Mesodermal cell (in vitro differentiated cells): Measurements from ENCODE around the gene PHLDA1. TPM values are rescaled to one million over a fixed set of nuclear protein-coding genes. Genes with fewer than 3 reads are reported as not detected.
A peak's percentile ranks its signal among the peaks of the same experiment; 100 is the strongest.

Experiments
- H3K27ac ChIP-seq: 2 replicates; pipeline ENCODE4 v1.7.0; 2013; ENCODE audit warnings: mild to moderate bottlenecking, low read depth, low read length, moderate library complexity; ENCODE audit not compliant: severe bottlenecking
- H3K36me3 ChIP-seq: 2 replicates; pipeline ENCODE4 v1.7.1; 2013; ENCODE audit warnings: mild to moderate bottlenecking, low read length, moderate library complexity; ENCODE audit not compliant: control insufficient read depth, insufficient read depth
- H3K4me1 ChIP-seq: one replicate; pipeline ENCODE4 v1.7.1; 2013; ENCODE audit warnings: mild to moderate bottlenecking, low read length; ENCODE audit not compliant: insufficient read depth, control insufficient read depth, poor library complexity, severe bottlenecking
- H3K4me3 ChIP-seq: 2 replicates; pipeline ENCODE4 v1.7.0; 2013; ENCODE audit warnings: low read length, control low read depth, mild to moderate bottlenecking; ENCODE audit not compliant: insufficient read depth, poor library complexity, severe bottlenecking; ENCODE audit errors: extremely low read depth
- H3K9me3 ChIP-seq: 2 replicates; pipeline ENCODE4 v1.7.1; 2013; ENCODE audit warnings: mild to moderate bottlenecking, low read length, moderate library complexity; ENCODE audit not compliant: control insufficient read depth
- WGBS, 2 experiments: methylation state at CpG; one replicate each; pipeline ENCODE4 v1.1.5; 2013; ENCODE audit warnings: missing lambda C conversion rate in 2 of 2; ENCODE audit not compliant: insufficient coverage in 2 of 2; 5-methylcytosine and 5-hydroxymethylcytosine counted together
- polyA plus RNA-seq, 2 experiments: library from polyadenylated mRNA; stranded (reverse); fragments of 50-300 nt; gene quantifications; one replicate each; pipeline ENCODE4 v1.2.3, GENCODE V29; 2013

Gene PHLDA1
- 63.2 TPM for polyA plus RNA-seq (2013, experiment 1 of 2)
- polyA plus RNA-seq (2013, experiment 2 of 2): 59.5 TPM

DNA sequence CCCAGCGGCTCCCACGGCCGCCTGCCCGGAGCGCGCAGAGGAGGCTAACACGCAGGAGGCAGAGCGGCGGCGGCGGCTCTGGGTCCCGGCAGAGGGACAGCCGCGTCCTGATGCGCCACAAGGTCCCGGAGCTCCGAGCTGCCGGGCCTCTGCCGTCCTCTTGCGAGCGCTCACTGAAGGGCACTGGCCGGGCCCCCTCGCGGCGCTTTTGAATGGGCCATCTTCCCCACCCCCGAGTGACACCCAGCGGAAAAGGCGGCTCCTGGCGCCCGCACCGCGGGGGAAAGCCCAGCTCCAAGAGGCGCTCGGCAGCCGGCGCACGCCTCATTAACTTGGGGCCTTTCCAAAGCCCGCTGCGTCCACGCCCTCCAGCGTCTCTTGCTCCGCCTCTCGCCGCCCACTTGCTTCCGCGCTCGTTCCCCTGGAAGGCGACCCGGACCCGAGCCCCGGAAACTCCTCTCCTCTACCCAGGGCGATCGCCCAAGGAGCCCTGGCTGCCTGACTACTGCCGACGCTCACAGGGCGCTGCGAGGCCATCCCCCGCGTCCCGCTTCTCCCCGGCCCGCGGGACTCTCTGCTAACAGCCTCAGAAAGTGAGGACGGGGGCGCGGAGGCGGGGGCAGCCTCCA is at the start of gene PHLDA1:
PHLDA1 (minus strand) TSS at position 363 of the 629 bp plus-strand sequence.
- peaks cover 17% of the 10 kb centered on the region for H3K4me1 ChIP-seq
- peak within 1 kb of the TSS; percentile 94 for H3K27ac ChIP-seq
- peaks cover 34% of the 10 kb centered on the region for H3K36me3 ChIP-seq
- WGBS, 2 experiments: 0% methylated on average over 59 of the region's 67 CpGs
- H3K4me3 ChIP-seq: peak within 1 kb of the TSS; percentile 97
- no peaks in the 10 kb centered on the region for H3K9me3 ChIP-seq

GRCh38 chr12:76080729-76081415 is 49.3 kb upstream of the PHLDA1 start:
- WGBS, 2 experiments: no CpG with 5 or more reads among the region's 6 CpGs
- Histone ChIP-seq H3K4me1 (peaks cover 6% of the 10 kb centered on the region), H3K4me3 (no peak overlapping the region), H3K27ac (no peak overlapping the region), H3K9me3 (no peaks in the 10 kb centered on the region), H3K36me3 (peaks cover 42% of the 10 kb centered on the region)

DNA sequence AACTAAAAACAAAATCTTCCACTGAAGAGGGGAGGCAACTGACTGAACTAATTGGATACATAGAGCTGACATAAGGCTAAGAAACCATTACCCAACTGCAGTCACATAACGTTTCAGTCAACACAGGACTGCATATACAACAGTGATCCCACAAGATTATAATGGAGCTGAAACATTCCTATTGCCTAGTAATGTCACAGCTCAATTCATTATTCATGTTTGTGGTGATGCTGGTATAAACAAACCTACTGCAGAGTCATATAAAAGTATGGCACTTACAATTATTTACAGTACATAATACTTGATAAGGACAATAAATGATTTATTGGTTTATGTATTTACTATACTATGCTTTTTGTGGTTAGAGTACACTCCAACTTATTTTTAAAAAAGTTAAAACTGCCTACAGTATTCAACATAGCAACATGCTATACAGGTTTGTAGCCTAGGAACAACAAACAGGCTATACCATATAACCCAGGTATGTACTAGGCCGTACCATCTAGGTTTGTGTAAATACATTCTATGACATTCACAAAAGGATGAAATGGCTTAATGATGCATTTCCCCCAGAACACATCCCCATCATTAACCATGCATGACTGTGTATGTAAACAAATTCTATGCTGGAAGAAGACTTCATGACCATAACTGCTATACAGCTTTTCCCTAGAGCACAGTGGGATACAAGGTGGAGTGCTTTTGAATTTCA is 48.6 kb upstream of the PHLDA1 start:
- Histone ChIP-seq H3K9me3 (no peaks in the 10 kb centered on the region), H3K4me1 (peaks cover 4% of the 10 kb centered on the region), H3K36me3 (peaks cover 46% of the 10 kb centered on the region), H3K4me3 (no peak overlapping the region), H3K27ac (no peak overlapping the region)
- WGBS, 2 experiments: no CpG with 5 or more reads among the region's 2 CpGs

GRCh38 chr12:76078748-76079147 is 47.2 kb upstream of the PHLDA1 start:
- Histone ChIP-seq H3K27ac (no peak overlapping the region), H3K4me3 (no peak overlapping the region), H3K9me3 (no peaks in the 10 kb centered on the region), H3K4me1 (peaks cover 4% of the 10 kb centered on the region), H3K36me3 (peaks cover 53% of the 10 kb centered on the region)
- WGBS, 2 experiments: 100% methylated on average over 1 of the region's 2 CpGs; no CpG with 5 or more reads in 1 of the 2 experiments

DNA sequence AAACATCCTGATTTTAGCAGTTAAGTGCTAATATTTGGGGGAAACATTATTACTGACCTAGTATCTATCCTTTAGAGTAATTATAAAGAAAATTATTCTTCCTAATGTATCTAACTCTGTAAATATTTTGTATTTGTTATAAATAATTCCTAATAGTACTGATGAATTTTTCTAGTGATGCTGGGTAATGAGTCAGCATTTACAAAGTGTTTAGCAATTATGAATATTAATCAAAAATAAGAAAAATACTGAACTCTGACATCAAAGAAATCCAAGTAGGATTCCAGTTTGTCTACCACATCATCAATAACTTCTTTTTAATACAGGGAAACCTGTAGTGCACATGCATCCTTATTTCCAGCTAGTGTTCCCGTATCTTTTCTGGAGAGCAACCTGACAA is 43.9 kb upstream of the PHLDA1 start:
- no peaks in the 10 kb centered on the region for H3K9me3 ChIP-seq
- H3K36me3 ChIP-seq: peaks cover 75% of the 10 kb centered on the region
- H3K4me3 ChIP-seq: no peak overlapping the region
- peaks cover 4% of the 10 kb centered on the region for H3K4me1 ChIP-seq
- 92 to 100% methylated on average over 1 of the region's 1 CpG for WGBS, 2 experiments
- no peak overlapping the region for H3K27ac ChIP-seq

DNA sequence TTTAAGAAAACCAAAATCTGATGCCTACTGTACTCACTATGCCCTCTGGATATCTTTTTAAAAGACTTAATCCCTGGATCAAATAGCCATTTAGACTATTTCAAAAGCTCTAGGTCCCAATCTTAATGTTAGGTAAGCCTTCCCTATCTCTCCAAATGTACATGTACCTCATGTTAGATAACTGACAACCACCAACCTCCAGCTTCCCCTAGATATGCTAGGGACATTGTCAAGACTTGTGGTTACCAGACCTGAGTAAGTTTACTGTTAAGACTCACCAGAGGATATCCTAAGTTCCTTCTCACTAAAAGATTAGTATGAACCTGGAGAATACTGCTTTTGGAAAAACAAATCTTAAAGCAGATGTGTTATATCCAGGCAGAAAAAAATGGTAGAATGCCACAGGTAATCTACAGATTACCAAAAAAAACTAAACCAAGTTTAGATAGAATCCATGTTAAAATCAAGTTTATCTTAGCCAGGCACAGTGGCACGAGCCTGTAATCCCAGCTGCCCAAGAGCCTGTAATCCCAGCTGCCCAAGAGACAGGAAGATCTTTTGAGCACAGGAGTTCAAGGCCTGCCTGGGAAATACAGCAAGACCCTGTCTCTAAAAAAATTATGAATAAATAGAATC is 43.2 kb upstream of the PHLDA1 start:
- H3K4me3 ChIP-seq: no peak overlapping the region
- H3K9me3 ChIP-seq: no peaks in the 10 kb centered on the region
- peaks cover 4% of the 10 kb centered on the region for H3K4me1 ChIP-seq
- no peak overlapping the region for H3K27ac ChIP-seq
- H3K36me3 ChIP-seq: peaks cover 75% of the 10 kb centered on the region
- WGBS, 2 experiments: 89 to 100% methylated on average over 1 of the region's 1 CpG

DNA sequence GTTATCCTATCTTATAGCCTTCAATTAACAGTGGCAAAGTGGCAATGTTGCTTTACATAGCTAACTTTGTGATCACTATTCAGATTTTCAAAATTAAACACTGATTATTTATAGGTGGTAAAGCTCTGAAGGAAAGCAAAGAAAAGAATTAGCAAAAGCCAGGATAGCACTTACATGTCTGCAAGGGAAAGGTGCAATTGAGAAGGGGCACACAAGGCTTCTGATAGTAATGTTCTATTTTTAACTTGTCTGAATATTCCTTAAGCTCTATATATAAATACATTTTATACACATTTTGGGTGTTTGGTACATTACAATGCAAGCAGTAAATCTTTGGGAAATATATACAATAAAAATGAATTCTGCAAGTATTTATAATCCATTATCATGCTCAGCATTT is 42.0 kb upstream of the PHLDA1 start:
- H3K27ac ChIP-seq: no peak overlapping the region
- peaks cover 4% of the 10 kb centered on the region for H3K4me1 ChIP-seq
- no peaks in the 10 kb centered on the region for H3K9me3 ChIP-seq
- peaks cover 75% of the 10 kb centered on the region for H3K36me3 ChIP-seq
- no peak overlapping the region for H3K4me3 ChIP-seq

DNA sequence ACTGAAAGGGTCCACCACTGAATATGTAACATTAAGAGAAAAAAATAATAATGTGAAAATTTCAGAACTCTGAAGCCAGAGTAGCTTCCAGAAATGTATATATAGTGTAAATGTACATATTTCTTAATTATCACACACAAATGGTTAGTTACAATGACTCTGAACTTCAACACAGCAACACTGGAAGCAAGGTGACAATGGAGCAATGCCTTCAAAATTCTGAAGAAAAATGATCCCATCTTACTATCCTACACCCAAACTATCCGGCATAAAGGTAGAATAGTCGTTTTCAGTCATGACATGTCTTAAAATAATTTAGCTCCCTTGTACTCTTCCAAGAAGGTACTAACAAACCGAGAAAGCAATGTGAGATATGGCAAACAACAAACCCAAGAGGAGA is 41.0 kb upstream of the PHLDA1 start:
- 100% methylated on average over 1 of the region's 3 CpGs for WGBS, 2 experiments
- Histone ChIP-seq H3K4me3 (no peak overlapping the region), H3K4me1 (no peaks in the 10 kb centered on the region), H3K9me3 (no peaks in the 10 kb centered on the region), H3K27ac (no peak overlapping the region), H3K36me3 (peaks cover 84% of the 10 kb centered on the region)

DNA sequence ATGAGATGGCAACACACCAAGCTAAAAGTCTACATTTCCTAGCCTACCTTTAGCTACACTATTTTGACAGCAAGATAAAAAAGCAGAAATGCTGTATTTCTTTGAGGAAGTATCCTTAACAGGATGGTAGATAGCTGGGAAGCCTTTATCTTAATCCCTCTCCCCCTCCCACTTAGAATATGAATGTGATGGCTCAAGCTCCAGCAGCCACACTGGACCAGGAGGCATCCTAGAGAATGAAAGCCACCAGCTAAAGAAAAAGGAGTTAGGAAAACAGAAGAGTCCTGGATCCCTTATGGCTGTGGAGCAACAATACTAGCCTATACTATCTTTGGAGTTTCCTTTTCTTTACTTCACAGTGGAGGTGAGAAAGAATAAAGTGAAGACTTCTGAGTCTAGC is 37.8 kb upstream of the PHLDA1 start:
- H3K9me3 ChIP-seq: peaks cover 11% of the 10 kb centered on the region
- no peak overlapping the region for H3K4me3 ChIP-seq
- no peaks in the 10 kb centered on the region for H3K4me1 ChIP-seq
- no peak overlapping the region for H3K27ac ChIP-seq
- H3K36me3 ChIP-seq: peaks cover 87% of the 10 kb centered on the region

DNA sequence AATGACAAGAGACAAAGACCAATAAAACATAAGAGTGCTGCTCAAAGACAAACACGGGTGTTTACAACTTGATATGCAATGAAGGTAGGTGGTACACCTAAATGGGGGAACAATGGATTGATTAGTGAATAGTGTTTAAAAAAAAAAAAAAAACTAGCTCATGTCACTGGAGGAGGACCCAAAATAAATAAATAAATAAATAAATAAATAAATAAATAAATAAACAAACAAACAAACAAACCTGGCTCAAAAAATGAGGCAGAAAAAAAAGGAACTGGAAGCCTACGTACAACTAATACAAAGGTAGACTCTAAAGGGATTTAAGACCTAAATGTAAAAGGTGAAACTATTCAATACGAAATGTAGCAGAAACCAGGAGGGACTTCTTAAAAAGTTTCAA is 34.3 kb upstream of the PHLDA1 start:
- peaks cover 88% of the 10 kb centered on the region for H3K36me3 ChIP-seq
- H3K27ac ChIP-seq: no peak overlapping the region
- 100% methylated on average over 1 of the region's 3 CpGs; no CpG with 5 or more reads in 1 of the 2 experiments for WGBS, 2 experiments
- H3K9me3 ChIP-seq: peaks cover 11% of the 10 kb centered on the region
- H3K4me1 ChIP-seq: no peaks in the 10 kb centered on the region
- no peak overlapping the region for H3K4me3 ChIP-seq
